Measurements from ENCODE around the gene PLCL2.

DNA sequence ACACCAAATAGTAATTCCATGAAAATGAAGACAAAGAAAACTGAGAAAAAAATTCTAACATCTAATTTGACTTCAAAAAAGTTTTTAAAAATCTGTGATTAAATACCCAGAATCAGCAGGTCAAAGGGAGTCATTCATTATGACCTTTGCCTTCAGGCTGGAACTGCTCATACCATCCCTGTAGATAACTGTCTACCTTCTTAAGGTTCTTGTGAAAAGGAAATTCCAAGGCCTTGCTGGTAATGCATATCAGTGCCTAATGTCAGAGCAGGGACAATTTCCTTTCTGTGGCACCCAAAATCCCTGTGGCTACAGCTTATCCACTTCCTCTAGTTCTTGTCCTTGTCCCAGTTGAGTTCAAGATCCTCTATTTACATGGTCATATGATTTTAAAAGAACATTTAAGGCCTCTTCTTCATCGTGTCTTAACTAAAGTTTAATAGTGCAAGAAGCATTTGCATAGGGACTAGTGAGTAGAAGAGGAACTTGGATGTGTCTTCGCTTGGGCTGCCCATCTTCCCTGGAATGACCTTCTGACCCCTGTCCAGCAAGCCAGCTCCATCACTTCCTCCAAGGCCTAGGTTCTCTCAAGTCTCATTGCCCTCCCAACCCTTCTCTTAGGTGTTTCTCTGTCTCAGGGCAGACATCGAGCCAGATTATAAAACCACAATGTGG is 8.7 kb upstream of the PLCL2 start:
- TF ChIP-seq CTCF (IDR thresholded peaks at IDR 0.05) (no peak), ZFX (IDR thresholded peaks at IDR 0.05; ENCODE audit: borderline replicate concordance) (no peak)
